HEK293 (cell line): Measurements from ENCODE around the gene CACNA1C.

Source experiments
- CTCF ChIA-PET: fragments of 350-600 bp; formaldehyde crosslinking; extraction: SDS; loops from one replicate; lab custom pipeline; 2021; ENCODE audit warnings: antibody characterized with exemption; lab: Yijun Ruan, JAX
- POLR2A ChIA-PET: fragments of 300-600 bp; formaldehyde crosslinking; extraction: SDS; loops from one replicate; lab custom pipeline; 2020; ENCODE audit warnings: antibody characterized with exemption, inconsistent platforms; lab: Yijun Ruan, JAX
- H3K27ac ChIP-seq: fragments of 200-500 bp; sonication (Bioruptor generic); 2 replicates; pipeline ENCODE4 v1.5.1; 2014; ENCODE audit warnings: low read depth, low read length, control low read depth, inconsistent platforms; ENCODE audit errors: extremely low read depth
- H3K36me3 ChIP-seq, 2 experiments: fragments of 200-500 bp in 1 of 2; sonication (Bioruptor generic) in 1 of 2; 1 replicate in 1 of 2; 2 replicates in 1 of 2; pipeline ENCODE4 v1.5.1; 2014 to 2017; ENCODE audit warnings: inconsistent platforms in 2 of 2, low read length in 2 of 2; ENCODE audit not compliant: control insufficient read depth in 2 of 2, insufficient read depth in 1 of 2
- H3K4me1 ChIP-seq: fragments of 200-500 bp; sonication (Bioruptor generic); 2 replicates; pipeline ENCODE4 v1.5.1; 2014; ENCODE audit warnings: mild to moderate bottlenecking, low read length, inconsistent platforms; ENCODE audit not compliant: control insufficient read depth, insufficient read depth
- H3K4me3 ChIP-seq: 2 replicates; pipeline ENCODE4 v1.5.1; 2011; ENCODE audit warnings: low read depth, mild to moderate bottlenecking, control low read depth, low read length, moderate library complexity
- H3K9me3 ChIP-seq: fragments of 200-500 bp; sonication (Bioruptor generic); 2 replicates; pipeline ENCODE4 v1.5.1; 2014; ENCODE audit warnings: low read depth, low read length, inconsistent platforms; ENCODE audit not compliant: control insufficient read depth, insufficient read depth
- BCL11B ChIP-seq: fragments of 450-650 bp; formaldehyde crosslinking; IDR thresholded peaks from 2 replicates; pipeline ENCODE4 v1.5.1; 2016; ENCODE audit warnings: low read depth, missing biosample characterization, missing genetic modification characterization
- CTCF ChIP-seq: fragments of 450-650 bp; formaldehyde crosslinking; IDR thresholded peaks from 2 replicates; pipeline ENCODE4 v1.5.1; 2016; ENCODE audit warnings: missing biosample characterization, missing genetic modification characterization
- ELK4 ChIP-seq: IDR thresholded peaks from 2 replicates; pipeline ENCODE4 v1.6.1; 2011; ENCODE audit warnings: mild to moderate bottlenecking, low read depth, low read length, borderline replicate concordance
- GLI2 ChIP-seq: fragments of 450-650 bp; formaldehyde crosslinking; IDR thresholded peaks from 2 replicates; pipeline ENCODE4; 2017; ENCODE audit warnings: missing biosample characterization, missing genetic modification characterization, low read depth, borderline replicate concordance
- KLF10 ChIP-seq: fragments of 450-650 bp; IDR thresholded peaks from 2 replicates; pipeline ENCODE4 v1.5.1; 2018; ENCODE audit warnings: missing biosample characterization, mild to moderate bottlenecking, missing genetic modification characterization
- MYNN ChIP-seq: fragments of 450-650 bp; formaldehyde crosslinking; IDR thresholded peaks from 2 replicates; pipeline ENCODE4 v1.5.1; 2016; ENCODE audit warnings: missing biosample characterization, missing genetic modification characterization, borderline replicate concordance
- MZF1 ChIP-seq: fragments of 450-650 bp; formaldehyde crosslinking; IDR thresholded peaks from 2 replicates; pipeline ENCODE4 v1.5.1; 2017; ENCODE audit warnings: missing biosample characterization, missing genetic modification characterization, borderline replicate concordance
- PBX3 ChIP-seq: sonication (generic); formaldehyde crosslinking; IDR thresholded peaks from 2 replicates; pipeline ENCODE4 v1.8.1; 2022; ENCODE audit warnings: mild to moderate bottlenecking, moderate library complexity, missing genetic modification reagents
- PRDM2 ChIP-seq: fragments of 450-650 bp; formaldehyde crosslinking; IDR thresholded peaks from 2 replicates; pipeline ENCODE4 v1.5.1; 2016; ENCODE audit warnings: missing biosample characterization, missing genetic modification characterization, borderline replicate concordance
- SETDB1 ChIP-seq: IDR thresholded peaks from one replicate; pipeline ENCODE4 v1.6.1; 2017; ENCODE audit warnings: mild to moderate bottlenecking, low read length, moderate library complexity, mixed read lengths; ENCODE audit not compliant: insufficient read length
- SP2 ChIP-seq: fragments of 450-650 bp; formaldehyde crosslinking; IDR thresholded peaks from 2 replicates; pipeline ENCODE4 v1.5.1; 2016; ENCODE audit warnings: missing biosample characterization, missing genetic modification characterization
- SP3 ChIP-seq: fragments of 450-650 bp; formaldehyde crosslinking; IDR thresholded peaks from 2 replicates; pipeline ENCODE4 v1.5.1; 2016; ENCODE audit warnings: missing biosample characterization, missing genetic modification characterization
- ZBTB8A ChIP-seq: fragments of 450-650 bp; formaldehyde crosslinking; IDR thresholded peaks from 2 replicates; pipeline ENCODE4 v1.5.1; 2016; ENCODE audit warnings: missing biosample characterization, missing genetic modification characterization
- ZEB2 ChIP-seq: fragments of 450-650 bp; formaldehyde crosslinking; IDR thresholded peaks from 2 replicates; pipeline ENCODE4 v1.5.1; 2016; ENCODE audit warnings: missing biosample characterization, missing genetic modification characterization
- ZNF112 ChIP-seq: fragments of 450-650 bp; formaldehyde crosslinking; IDR thresholded peaks from 2 replicates; pipeline ENCODE4 v1.5.0; 2017; ENCODE audit warnings: missing biosample characterization, missing genetic modification characterization
- ZNF280C ChIP-seq: fragments of 450-650 bp; formaldehyde crosslinking; IDR thresholded peaks from 2 replicates; pipeline ENCODE4 v1.5.1; 2016; ENCODE audit warnings: missing biosample characterization, missing genetic modification characterization
- ZNF302 ChIP-seq: fragments of 450-650 bp; formaldehyde crosslinking; IDR thresholded peaks from 2 replicates; pipeline ENCODE4 v1.5.1; 2016; ENCODE audit warnings: missing biosample characterization, missing genetic modification characterization, low read depth
- ZNF341 ChIP-seq: fragments of 450-650 bp; formaldehyde crosslinking; IDR thresholded peaks from 2 replicates; pipeline ENCODE4; 2016; ENCODE audit warnings: low read depth, missing biosample characterization, missing genetic modification characterization
- ZNF391 ChIP-seq: fragments of 450-650 bp; formaldehyde crosslinking; IDR thresholded peaks from 2 replicates; pipeline ENCODE4 v1.5.1; 2016; ENCODE audit warnings: low read depth, missing biosample characterization, missing genetic modification characterization, borderline replicate concordance
- ZNF544 ChIP-seq: fragments of 450-650 bp; formaldehyde crosslinking; IDR thresholded peaks from 2 replicates; pipeline ENCODE4 v1.5.0; 2017; ENCODE audit warnings: missing biosample characterization, missing genetic modification characterization
- ZNF561 ChIP-seq: fragments of 450-650 bp; IDR thresholded peaks from 2 replicates; pipeline ENCODE4 v1.5.1; 2018; ENCODE audit warnings: missing biosample characterization, missing genetic modification characterization, borderline replicate concordance
- ZNF596 ChIP-seq: fragments of 450-650 bp; IDR thresholded peaks from 2 replicates; pipeline ENCODE4 v1.5.0; 2018; ENCODE audit warnings: missing biosample characterization, mild to moderate bottlenecking, missing genetic modification characterization, moderate library complexity
- ZNF843 ChIP-seq: fragments of 450-650 bp; formaldehyde crosslinking; IDR thresholded peaks from 2 replicates; pipeline ENCODE4 v1.5.1; 2016; ENCODE audit warnings: missing biosample characterization, missing genetic modification characterization
- ZSCAN16 ChIP-seq: fragments of 450-650 bp; formaldehyde crosslinking; IDR thresholded peaks from 2 replicates; pipeline ENCODE4 v1.5.1; 2016; ENCODE audit warnings: missing biosample characterization, missing genetic modification characterization
- ZSCAN30 ChIP-seq: fragments of 450-650 bp; IDR thresholded peaks from 2 replicates; pipeline ENCODE4 v1.5.1; 2018; ENCODE audit warnings: missing biosample characterization, mild to moderate bottlenecking, missing genetic modification characterization, moderate library complexity

CACNA1C gene

GRCh38 chr12:2052826-2053678 is at the start of gene CACNA1C:
Gene CACNA1C (plus strand): TSS chr12:2052987. CDS start chr12:2053563, 576 bp downstream.
- peak within 1 kb of the TSS; percentile 42 for H3K4me3 ChIP-seq
- no peaks in the 10 kb centered on the region; the same call in 1 of the 2 replicates for H3K4me1 ChIP-seq
- no peaks in the 10 kb centered on the region for H3K36me3 ChIP-seq
- POLR2A ChIA-PET, result no interaction called here
- no peaks in the 10 kb centered on the region for H3K9me3 ChIP-seq
- CTCF ChIA-PET, result no interaction called here
- peak within 1 kb of the TSS; percentile 19; the same call in 1 of the 2 replicates for H3K27ac ChIP-seq
- TF ChIP-seq ZNF843 (tag by site-specific recombination), result no peak
- TF ChIP-seq GLI2, result no peak
- no peak for TF ChIP-seq MYNN (tag by site-specific recombination)
- peak; percentile 68 for TF ChIP-seq ZBTB8A (tag by site-specific recombination)
- no peak for TF ChIP-seq CTCF (tag by site-specific recombination)
- TF ChIP-seq SETDB1, result no peak
- TF ChIP-seq PRDM2 (tag by site-specific recombination), result no peak
- TF ChIP-seq ZNF561 (tag by site-specific recombination), result peak; percentile 78
- TF ChIP-seq BCL11B (tag by site-specific recombination), result no peak
- TF ChIP-seq ZNF391 (tag by site-specific recombination), result no peak
- no peak for TF ChIP-seq MZF1 (tag by site-specific recombination)
- TF ChIP-seq ZNF544, result no peak
- no peak for TF ChIP-seq ELK4
- 0 out of 2 replicates have a peak, but pooled peaks have one; percentile 22 for TF ChIP-seq KLF10
- TF ChIP-seq PBX3 (CRISPR knock-in tag), result no peak
- TF ChIP-seq ZNF302 (tag by site-specific recombination), result no peak
- peak; percentile 44 for TF ChIP-seq SP2 (tag by site-specific recombination)
- TF ChIP-seq ZEB2, result peak; percentile 58
- peak; percentile 68 for TF ChIP-seq SP3 (tag by site-specific recombination)
- TF ChIP-seq ZSCAN16 (tag by site-specific recombination), result no peak
- peak; percentile 88 for TF ChIP-seq ZNF341 (tag by site-specific recombination)
- no peak for TF ChIP-seq ZNF112 (tag by site-specific recombination)
- TF ChIP-seq ZSCAN30 (tag by site-specific recombination), result 0 out of 2 replicates have a peak, but pooled peaks have one; percentile 26
- TF ChIP-seq ZNF280C (tag by site-specific recombination), result no peak
- no peak for TF ChIP-seq ZNF596 (tag by site-specific recombination)
